B cell (primary cell): ENCODE measurements around the gene SEC14L5. TPM values are rescaled to one million over a fixed set of nuclear protein-coding genes. Genes with fewer than 3 reads are reported as not detected.

Experiments used
- ATAC-seq: fragments of 200-7000 bp; cut with Tn5 transposase; one replicate; pipeline ENCODE4 v1.10.0; 2021; ENCODE audit warnings: low read depth, mild to moderate bottlenecking, moderate number of reproducible peaks, moderate library complexity
- CTCF ChIA-PET: fragments of 350-600 bp; sonication (Branson Sonifier 250); formaldehyde crosslinking; loops from one replicate; lab custom pipeline; 2021; ENCODE audit warnings: antibody characterized with exemption, inconsistent platforms; lab: Charles Lee
- POLR2A ChIA-PET: fragments of 350-600 bp; sonication (Branson Sonifier 250); formaldehyde crosslinking; loops from one replicate; lab custom pipeline; 2021; ENCODE audit warnings: antibody characterized with exemption; lab: Charles Lee
- DNase-seq: peaks from one replicate; pipeline ENCODE4 v3.0.0; 2013
- H2AFZ ChIP-seq: 2 replicates; pipeline ENCODE4 v1.6.1; 2012; ENCODE audit warnings: mild to moderate bottlenecking, low read depth, low read length; ENCODE audit not compliant: insufficient read depth, poor library complexity, severe bottlenecking
- H3K27ac ChIP-seq, 2 donors: 1 replicate in 1 of 2; 2 replicates in 1 of 2; pipeline ENCODE4 v1.5.1; 2012 to 2013; ENCODE audit warnings: low read length in 2 of 2, mild to moderate bottlenecking in 2 of 2, moderate library complexity in 1 of 2
- H3K27me3 ChIP-seq, 4 experiments: fragments of 200-600 bp in 1 of 4; sonication (generic) in 1 of 4; replicated peaks in 1 of 4; 1 replicate in 2 of 4; 2 replicates in 2 of 4; pipeline versions ENCODE4 v1.6.1 to v1.7.0; 2013 to 2016; ENCODE audit warnings: low read length in 3 of 4, mild to moderate bottlenecking in 2 of 4, mixed read lengths in 1 of 4, moderate library complexity in 1 of 4; ENCODE audit not compliant: insufficient read depth in 4 of 4, control insufficient read depth in 3 of 4; ENCODE audit errors: control extremely low read depth in 1 of 4
- H3K36me3 ChIP-seq, 2 experiments: replicated peaks in 1 of 2; 1 replicate in 1 of 2; 2 replicates in 1 of 2; pipeline versions ENCODE4 v1.6.1 to v1.7.1; 2013; ENCODE audit warnings: low read length in 1 of 2; ENCODE audit not compliant: insufficient read depth in 2 of 2, control insufficient read depth in 1 of 2; ENCODE audit errors: control extremely low read depth in 1 of 2, extremely low read depth in 1 of 2
- H3K4me1 ChIP-seq, 2 donors: fragments of 200-600 bp in 1 of 2; sonication (generic) in 1 of 2; 1 replicate in 1 of 2; 2 replicates in 1 of 2; pipeline versions ENCODE4 v1.5.1 to v1.6.1; 2013 to 2017; ENCODE audit warnings: low read length in 2 of 2; ENCODE audit not compliant: control insufficient read depth in 2 of 2, insufficient read depth in 2 of 2
- H3K4me2 ChIP-seq: replicated peaks from 2 replicates; pipeline ENCODE3; 2012; ENCODE audit warnings: mild to moderate bottlenecking, low read depth, low read length; ENCODE audit not compliant: poor library complexity, severe bottlenecking
- H3K4me3 ChIP-seq, 5 experiments: fragments of 200-600 bp in 1 of 5; sonication (generic) in 1 of 5; 1 replicate in 3 of 5; 2 replicates in 2 of 5; pipeline versions ENCODE4 v1.5.1 to v1.7.0; 2011 to 2016; ENCODE audit warnings: low read length in 4 of 5, mild to moderate bottlenecking in 4 of 5, low read depth in 2 of 5, control low read depth in 1 of 5, moderate library complexity in 1 of 5; ENCODE audit not compliant: insufficient read depth in 1 of 5; ENCODE audit errors: control extremely low read depth in 1 of 5, extremely low read depth in 1 of 5
- H3K79me2 ChIP-seq: fragments of 200-600 bp; sonication (generic); one replicate; pipeline ENCODE4 v1.6.0; 2016; ENCODE audit warnings: low read length; ENCODE audit not compliant: control insufficient read depth, insufficient read depth
- H3K9ac ChIP-seq: fragments of 200-600 bp; sonication (generic); 2 replicates; pipeline ENCODE4 v1.6.1; 2017; ENCODE audit warnings: mild to moderate bottlenecking, low read length, moderate library complexity
- H3K9me3 ChIP-seq, 3 donors: one replicate each; pipeline versions ENCODE4 v1.6.1 to v1.7.1; 2013; ENCODE audit warnings: low read length in 2 of 3; ENCODE audit not compliant: control insufficient read depth in 2 of 3, insufficient read depth in 1 of 3; ENCODE audit errors: control extremely low read depth in 1 of 3
- H4K20me1 ChIP-seq: 2 replicates; pipeline ENCODE4 v1.6.0; 2012; ENCODE audit warnings: mild to moderate bottlenecking, low read length; ENCODE audit not compliant: insufficient read depth, control insufficient read depth, poor library complexity, severe bottlenecking
- H3K27ac Mint-ChIP-seq: one replicate; pipeline ENCODE4 v1.8.0; 2021; ENCODE audit warnings: mixed read lengths
- H3K27me3 Mint-ChIP-seq: one replicate; pipeline ENCODE4 v1.8.0; 2021; ENCODE audit warnings: mixed read lengths
- H3K4me1 Mint-ChIP-seq: one replicate; pipeline ENCODE4 v1.8.0; 2021; ENCODE audit warnings: mixed read lengths
- H3K4me3 Mint-ChIP-seq: one replicate; pipeline ENCODE4 v1.8.0; 2021; ENCODE audit warnings: mixed read lengths
- H3K9me3 Mint-ChIP-seq: one replicate; pipeline ENCODE4 v1.8.0; 2022; ENCODE audit warnings: mixed read lengths; ENCODE audit not compliant: insufficient read depth
- EZH2 ChIP-seq: IDR thresholded peaks from 2 replicates; pipeline ENCODE4 v1.6.1; 2012; ENCODE audit warnings: borderline replicate concordance, low read depth, mild to moderate bottlenecking, moderate library complexity, low read length; ENCODE audit not compliant: insufficient read depth, poor library complexity, severe bottlenecking
- WGBS: methylation state at CpG from one replicate; pipeline ENCODE4 v1.1.5; 2013; ENCODE audit warnings: missing lambda C conversion rate; ENCODE audit not compliant: insufficient coverage; 5-methylcytosine and 5-hydroxymethylcytosine counted together
- intact Hi-C: fragments of 100-400 bp; cut with micrococcal nuclease; formaldehyde crosslinking; loops from one replicate; pipeline ENCODE4 v1.10.0; 2022
- polyA plus RNA-seq: library from polyadenylated mRNA; depleted of rRNA; stranded (reverse); fragments of >200 nt; gene quantifications from 2 replicates; pipeline ENCODE4 v1.2.3, GENCODE V29; 2012
- total RNA-seq, 2 donors: library from RNA; stranded (reverse); fragments of 120-200 nt in 1 of 2; gene quantifications; 1 replicate in 1 of 2; 2 replicates in 1 of 2; pipeline versions ENCODE4 v1.2.3 to v1.2.4, GENCODE V29; 2013 to 2022
- TF ChIP-seq, protein P1 (sequence below): fragments of 200-600 bp; IDR thresholded peaks from one replicate; pipeline ENCODE4 v1.8.0; 2022; ENCODE audit warnings: antibody characterized with exemption, mild to moderate bottlenecking

Gene SEC14L5
- total and polyA plus RNA-seq, 2 donors (not counting 1 experiment from before 2014, with no cell fraction given), result not detected

GRCh38 chr16:5012887-5013286 is 54.8 kb downstream of the SEC14L5 start:
- Mint-ChIP-seq H3K27me3 (peaks cover 24% of the 10 kb centered on the region), H3K4me3 (no peak overlapping the region), H3K4me1 (no peaks in the 10 kb centered on the region), H3K9me3 (no peaks in the 10 kb centered on the region), H3K27ac (no peak overlapping the region)
- WGBS, result 85% methylated on average over 3 of the region's 6 CpGs
- H3K27ac ChIP-seq, result no peak overlapping the region
- no peak overlapping the region for H2AFZ ChIP-seq
- H4K20me1 ChIP-seq, result no peaks in the 10 kb centered on the region
- intact Hi-C loops, result no loop called here
- H3K4me2 ChIP-seq, result no peak overlapping the region
- POLR2A ChIA-PET, result no interaction called here
- no peak overlapping the region for H3K4me3 ChIP-seq
- no peak for ATAC-seq
- TF ChIP-seq, protein P1, sequence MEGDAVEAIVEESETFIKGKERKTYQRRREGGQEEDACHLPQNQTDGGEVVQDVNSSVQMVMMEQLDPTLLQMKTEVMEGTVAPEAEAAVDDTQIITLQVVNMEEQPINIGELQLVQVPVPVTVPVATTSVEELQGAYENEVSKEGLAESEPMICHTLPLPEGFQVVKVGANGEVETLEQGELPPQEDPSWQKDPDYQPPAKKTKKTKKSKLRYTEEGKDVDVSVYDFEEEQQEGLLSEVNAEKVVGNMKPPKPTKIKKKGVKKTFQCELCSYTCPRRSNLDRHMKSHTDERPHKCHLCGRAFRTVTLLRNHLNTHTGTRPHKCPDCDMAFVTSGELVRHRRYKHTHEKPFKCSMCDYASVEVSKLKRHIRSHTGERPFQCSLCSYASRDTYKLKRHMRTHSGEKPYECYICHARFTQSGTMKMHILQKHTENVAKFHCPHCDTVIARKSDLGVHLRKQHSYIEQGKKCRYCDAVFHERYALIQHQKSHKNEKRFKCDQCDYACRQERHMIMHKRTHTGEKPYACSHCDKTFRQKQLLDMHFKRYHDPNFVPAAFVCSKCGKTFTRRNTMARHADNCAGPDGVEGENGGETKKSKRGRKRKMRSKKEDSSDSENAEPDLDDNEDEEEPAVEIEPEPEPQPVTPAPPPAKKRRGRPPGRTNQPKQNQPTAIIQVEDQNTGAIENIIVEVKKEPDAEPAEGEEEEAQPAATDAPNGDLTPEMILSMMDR, result no peak
- TF ChIP-seq EZH2, result no peak
- CTCF ChIA-PET, result no interaction called here
- no peak overlapping the region for H3K9ac ChIP-seq
- peaks cover 0 to 2% (median 0%) of the 10 kb centered on the region in 4 experiments for H3K27me3 ChIP-seq
- no peaks in the 10 kb centered on the region for H3K79me2 ChIP-seq
- no peak for DNase-seq
- H3K9me3 ChIP-seq, result peaks cover 0 to 9% (median 0%) of the 10 kb centered on the region in 3 donors
- H3K4me1 ChIP-seq, result no peaks in the 10 kb centered on the region
- H3K36me3 ChIP-seq, result no peaks in the 10 kb centered on the region

- peaks cover 15% of the 10 kb centered on the region for H3K27me3 Mint-ChIP-seq
- peaks cover 0 to 2% (median 0%) of the 10 kb centered on the region in 4 experiments for H3K27me3 ChIP-seq
- ChIA-PET POLR2A (no interaction called here), CTCF (no interaction called here)
- H3K4me2 ChIP-seq, result no peak overlapping the region
- no peaks in the 10 kb centered on the region for H3K9me3 Mint-ChIP-seq
- no peak overlapping the region for H3K27ac ChIP-seq
- peaks cover 0 to 9% (median 0%) of the 10 kb centered on the region in 3 donors for H3K9me3 ChIP-seq
- H3K4me3 Mint-ChIP-seq, result no peak overlapping the region
- H3K27ac Mint-ChIP-seq, result no peak overlapping the region
- TF ChIP-seq, protein P1, result no peak
- no peak for TF ChIP-seq EZH2
- no peak for DNase-seq
- intact Hi-C loops, result no loop called here
- WGBS, result 76% methylated on average over 4 of the region's 4 CpGs
- H3K79me2 ChIP-seq, result no peaks in the 10 kb centered on the region
- no peaks in the 10 kb centered on the region for H3K36me3 ChIP-seq
- no peaks in the 10 kb centered on the region for H3K4me1 ChIP-seq
- H3K4me3 ChIP-seq, result no peak overlapping the region
- H2AFZ ChIP-seq, result no peak overlapping the region
- no peak overlapping the region for H3K9ac ChIP-seq
- no peaks in the 10 kb centered on the region for H3K4me1 Mint-ChIP-seq
- H4K20me1 ChIP-seq, result no peaks in the 10 kb centered on the region
- no peak for ATAC-seq
Observed at GRCh38 chr16:5015351-5015750, 57.2 kb downstream of the SEC14L5 start.
